Astrocyte of the cerebellum (primary cell): ENCODE data around the gene SH3BGR.

ENCODE experiments used
- DNase-seq: peaks from one replicate; pipeline ENCODE4 v3.0.0-alpha.2; 2011; ENCODE audit warnings: low read depth
- H3K4me3 ChIP-seq: 2 replicates; pipeline ENCODE4 v1.5.1; 2011; ENCODE audit warnings: mild to moderate bottlenecking, low read depth, low read length, moderate library complexity
- CTCF ChIP-seq: IDR thresholded peaks from 2 replicates; pipeline ENCODE4 v1.5.1; 2012; ENCODE audit warnings: low read length, low read depth, moderate library complexity, mild to moderate bottlenecking; ENCODE audit errors: missing control alignments
- in situ Hi-C: cut with HindIII; loops from 2 replicates; pipeline ENCODE4 v1.10.0; 2017; ENCODE audit warnings: low sequenced_read_pairs

SH3BGR gene

DNA sequence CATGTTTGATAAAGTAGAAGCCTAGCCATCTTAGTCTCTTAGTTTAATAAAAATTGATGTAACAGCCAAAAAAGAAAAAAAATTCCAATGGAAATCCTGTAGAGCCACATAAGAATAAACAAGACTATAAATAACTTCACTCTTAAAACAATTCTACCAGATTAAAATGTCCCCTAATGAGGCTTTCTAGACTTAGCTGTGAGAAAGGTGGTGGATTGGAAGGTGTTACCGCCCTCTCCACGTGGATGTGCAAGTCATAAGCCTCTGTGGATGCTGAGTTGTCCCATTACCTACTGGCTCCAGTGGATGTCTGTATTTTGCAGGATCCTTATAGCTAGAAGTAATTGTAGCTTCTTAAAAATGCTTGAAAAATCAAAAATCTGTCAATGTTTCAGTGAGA lies 20.8 kb upstream of the SH3BGR start:
- no peak for TF ChIP-seq CTCF
- DNase-seq, result no peak
- in situ Hi-C loops, result no loop called here
- no peak overlapping the region for H3K4me3 ChIP-seq

GRCh38 chr21:39434950-39435349 lies 16.8 kb upstream of the SH3BGR start:
- no peak for DNase-seq
- H3K4me3 ChIP-seq, result no peak overlapping the region

DNA sequence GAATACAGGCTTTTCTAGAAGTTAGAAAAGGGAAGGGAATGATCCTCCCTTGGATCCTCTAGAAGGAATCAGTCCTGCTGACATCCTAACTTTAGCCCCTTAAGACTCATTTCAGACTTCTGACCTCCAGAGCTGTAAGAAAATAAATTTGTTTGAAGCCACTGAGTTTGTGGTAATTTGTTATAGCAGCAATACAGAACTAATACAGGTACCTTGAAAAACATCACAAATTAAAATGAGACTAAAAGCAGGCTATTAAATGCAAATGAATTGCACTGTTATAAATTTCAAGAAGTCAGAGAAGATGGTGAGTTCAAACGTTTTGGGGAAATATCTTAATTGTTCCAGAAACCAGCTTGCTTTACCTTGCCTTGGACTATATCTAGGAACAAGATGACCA lies 12.5 kb upstream of the SH3BGR start:
- H3K4me3 ChIP-seq, result no peak overlapping the region
- TF ChIP-seq CTCF, result no peak
- in situ Hi-C loops, result no loop called here
- no peak for DNase-seq

More at GRCh38 chr21:39434950-39435349, 16.8 kb upstream of the SH3BGR start:
- no peak for TF ChIP-seq CTCF
- in situ Hi-C loops, result no loop called here

DNA sequence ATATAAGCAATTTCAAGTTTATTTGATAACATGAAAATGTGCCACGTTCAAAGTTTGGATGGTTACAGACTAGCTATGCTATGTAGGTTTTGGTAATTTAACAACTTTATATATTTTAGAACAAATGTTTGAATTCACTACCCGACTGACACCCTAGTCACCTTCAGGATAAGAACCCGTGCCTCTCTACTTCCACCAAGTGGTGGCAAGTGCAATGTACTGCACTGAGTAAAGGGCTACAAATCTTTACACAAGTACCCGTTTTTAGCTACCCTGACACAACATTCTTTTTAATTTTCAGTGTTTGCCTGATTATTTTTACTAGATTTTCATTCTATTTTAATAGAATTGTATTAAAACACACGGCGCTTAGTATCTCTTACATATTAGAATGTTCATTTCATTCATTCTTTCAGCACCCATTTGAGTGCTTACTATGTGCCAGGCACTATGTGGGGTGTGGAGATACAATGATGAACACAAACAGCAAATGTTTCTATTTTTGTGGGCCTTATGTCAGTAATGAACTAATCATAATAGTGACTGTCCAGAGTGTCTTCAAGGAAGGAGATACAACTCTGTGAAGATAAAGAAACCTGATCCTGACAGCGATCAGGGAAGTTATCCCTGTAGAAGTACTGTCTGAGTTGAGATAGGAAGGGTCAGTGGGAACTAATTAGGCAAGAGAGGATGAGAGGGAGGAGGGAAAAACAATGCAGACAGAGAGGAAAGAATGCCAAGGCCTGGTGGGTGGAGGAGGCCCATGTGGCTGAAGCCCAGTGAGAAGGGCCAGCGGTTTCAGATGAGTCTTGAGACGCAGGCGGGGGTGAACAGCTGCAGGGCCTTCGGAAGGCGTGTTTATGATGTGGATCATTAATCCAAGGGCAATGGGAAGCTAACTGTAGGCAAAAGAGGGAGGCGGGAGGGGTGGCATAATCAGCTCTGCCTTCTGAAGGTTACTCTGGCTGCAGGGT lies 10.0 kb upstream of the SH3BGR start:
- peak; percentile 85 for TF ChIP-seq CTCF
- in situ Hi-C loops, result no loop called here
- DNase-seq, result peak; percentile 22
- H3K4me3 ChIP-seq, result no peak overlapping the region

- in situ Hi-C loops, result no loop called here
- H3K4me3 ChIP-seq, result peak overlapping the region; percentile 92
- TF ChIP-seq CTCF, result no peak
- peak; percentile 8 for DNase-seq
Measured at GRCh38 chr21:39444421-39445180, 7.2 kb upstream of the SH3BGR start.
